Vagina (tissue), 2 donors: ENCODE results near the gene TPST1. TPM values are rescaled to one million over a fixed set of nuclear protein-coding genes. Genes with fewer than 3 reads are reported as not detected.

Experiments
- DNase-seq, 2 donors: peaks; one replicate each; pipeline ENCODE4 v3.0.0-alpha.2; 2017; ENCODE audit errors: extremely low spot score in 2 of 2
- H3K27ac ChIP-seq: fragments of 200-600 bp; sonication (generic); one replicate; pipeline ENCODE4 v1.5.1; 2019
- H3K27me3 ChIP-seq: fragments of 200-600 bp; sonication (generic); one replicate; pipeline ENCODE4 v1.5.1; 2019
- H3K36me3 ChIP-seq, 2 donors: fragments of 200-600 bp; sonication (generic); one replicate each; pipeline ENCODE4 v1.5.1; 2017 to 2019
- H3K4me1 ChIP-seq: fragments of 200-600 bp; sonication (generic); one replicate; pipeline ENCODE4 v1.5.1; 2019
- H3K4me3 ChIP-seq, 2 donors: fragments of 200-600 bp; sonication (generic); 1 replicate in 1 of 2; 2 replicates in 1 of 2; pipeline ENCODE4 v1.5.1; 2016 to 2019
- H3K9me3 ChIP-seq: fragments of 200-600 bp; sonication (generic); one replicate; pipeline ENCODE4 v1.5.1; 2019
- POLR2A ChIP-seq, 2 donors: fragments of 450-650 bp; IDR thresholded peaks; one replicate each; pipeline ENCODE4 v1.6.1; 2017; ENCODE audit warnings: antibody characterized with exemption in 2 of 2, mild to moderate bottlenecking in 2 of 2, moderate library complexity in 2 of 2
- POLR2AphosphoS5 ChIP-seq, 2 donors: sonication (generic); formaldehyde crosslinking; IDR thresholded peaks; one replicate each; pipeline ENCODE4 v1.9.0; 2017; ENCODE audit warnings: antibody characterized with exemption in 2 of 2, mild to moderate bottlenecking in 2 of 2, low read depth in 1 of 2; ENCODE audit not compliant: insufficient read depth in 1 of 2
- intact Hi-C: fragments of 100-400 bp; cut with DNase I; formaldehyde crosslinking; loops from one replicate; pipeline ENCODE4 v1.15.1; 2023
- total RNA-seq: library from RNA; depleted of rRNA; stranded (reverse); fragments of >200 nt; gene quantifications from one replicate; pipeline ENCODE4 v1.2.3, GENCODE V29; 2016
- TF ChIP-seq, protein P1 (sequence below), 3 experiments: fragments of 450-650 bp in 2 of 3; fragments of 200-600 bp in 1 of 3; sonication (generic) in 1 of 3; IDR thresholded peaks; one replicate each; pipeline ENCODE4 v1.5.1; 2017 to 2019; ENCODE audit warnings: antibody characterized with exemption in 3 of 3, mild to moderate bottlenecking in 2 of 3, moderate library complexity in 2 of 3

Gene TPST1
- total RNA-seq, 1 donor from 2014 or later: 52.3 TPM

DNA sequence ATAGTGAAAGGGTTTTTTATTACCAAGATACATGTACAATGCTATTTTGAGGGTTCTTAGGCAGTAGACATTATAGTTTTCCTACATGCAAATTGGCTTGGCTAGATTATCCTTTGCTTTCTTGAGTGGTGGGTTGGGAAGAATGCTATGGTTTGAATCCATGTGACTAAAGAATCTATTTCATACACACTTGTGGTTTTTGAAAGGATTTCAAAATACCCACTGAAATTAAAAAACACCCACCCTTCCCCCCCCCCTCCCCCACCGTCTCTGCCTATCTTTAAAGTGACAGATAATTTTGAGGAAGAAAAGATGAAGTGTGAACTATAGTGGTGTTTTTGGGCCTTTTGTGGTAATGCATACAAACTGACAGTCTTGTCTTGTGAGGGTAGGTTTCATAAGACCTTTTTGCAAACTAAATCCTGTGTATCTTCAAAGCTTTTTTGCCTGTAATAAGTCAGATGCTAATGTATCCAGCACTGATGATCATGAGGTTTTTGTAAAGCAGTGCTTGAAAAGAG, 90.9 kb downstream of the TPST1 start:
- Histone ChIP-seq H3K9me3 (no peaks in the 10 kb centered on the region), H3K27ac (peak overlapping the region; percentile 12), H3K4me3 (no peak overlapping the region), H3K36me3 (no peaks in the 10 kb centered on the region), H3K4me1 (peaks cover 21% of the 10 kb centered on the region), H3K27me3 (no peaks in the 10 kb centered on the region)
- intact Hi-C loops: no loop called here
- DNase-seq: no peak
- TF ChIP-seq, protein P1, sequence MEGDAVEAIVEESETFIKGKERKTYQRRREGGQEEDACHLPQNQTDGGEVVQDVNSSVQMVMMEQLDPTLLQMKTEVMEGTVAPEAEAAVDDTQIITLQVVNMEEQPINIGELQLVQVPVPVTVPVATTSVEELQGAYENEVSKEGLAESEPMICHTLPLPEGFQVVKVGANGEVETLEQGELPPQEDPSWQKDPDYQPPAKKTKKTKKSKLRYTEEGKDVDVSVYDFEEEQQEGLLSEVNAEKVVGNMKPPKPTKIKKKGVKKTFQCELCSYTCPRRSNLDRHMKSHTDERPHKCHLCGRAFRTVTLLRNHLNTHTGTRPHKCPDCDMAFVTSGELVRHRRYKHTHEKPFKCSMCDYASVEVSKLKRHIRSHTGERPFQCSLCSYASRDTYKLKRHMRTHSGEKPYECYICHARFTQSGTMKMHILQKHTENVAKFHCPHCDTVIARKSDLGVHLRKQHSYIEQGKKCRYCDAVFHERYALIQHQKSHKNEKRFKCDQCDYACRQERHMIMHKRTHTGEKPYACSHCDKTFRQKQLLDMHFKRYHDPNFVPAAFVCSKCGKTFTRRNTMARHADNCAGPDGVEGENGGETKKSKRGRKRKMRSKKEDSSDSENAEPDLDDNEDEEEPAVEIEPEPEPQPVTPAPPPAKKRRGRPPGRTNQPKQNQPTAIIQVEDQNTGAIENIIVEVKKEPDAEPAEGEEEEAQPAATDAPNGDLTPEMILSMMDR (IDR thresholded peaks at IDR 0.05): no peak
- no peak for TF ChIP-seq POLR2AphosphoS5 (IDR thresholded peaks at IDR 0.05; ENCODE audit: insufficient read depth in 1 of 2, low read depth in 1 of 2)
- no peak for TF ChIP-seq POLR2A (IDR thresholded peaks at IDR 0.05)

DNA sequence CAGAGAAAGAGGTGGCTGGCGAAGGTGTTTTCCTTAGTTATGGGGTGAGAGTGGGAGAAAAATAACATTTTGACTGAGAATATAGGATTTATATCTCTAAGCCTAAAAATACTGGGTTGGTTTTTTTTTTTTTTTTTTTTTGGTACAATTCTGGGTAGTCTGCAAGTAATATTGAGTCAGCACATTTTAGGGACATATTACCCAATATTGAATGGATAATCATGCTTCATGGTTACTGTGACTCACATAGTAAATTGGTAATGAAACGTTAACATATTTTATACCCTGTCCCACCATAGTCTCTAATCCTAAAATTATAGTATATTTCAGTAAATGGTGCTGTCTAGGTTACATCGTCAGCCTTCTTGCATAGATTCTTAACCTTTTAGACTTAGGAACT, 91.4 kb downstream of the TPST1 start:
- Histone ChIP-seq H3K4me3 (no peak overlapping the region), H3K36me3 (no peaks in the 10 kb centered on the region), H3K27ac (peak overlapping the region; percentile 56), H3K9me3 (no peaks in the 10 kb centered on the region), H3K4me1 (peaks cover 21% of the 10 kb centered on the region), H3K27me3 (no peaks in the 10 kb centered on the region)
- intact Hi-C loops: no loop called here
- DNase-seq: no peak
- TF ChIP-seq, protein P1 (IDR thresholded peaks at IDR 0.05): no peak
- TF ChIP-seq POLR2AphosphoS5 (IDR thresholded peaks at IDR 0.05; ENCODE audit: insufficient read depth in 1 of 2, low read depth in 1 of 2): no peak
- no peak for TF ChIP-seq POLR2A (IDR thresholded peaks at IDR 0.05)

DNA sequence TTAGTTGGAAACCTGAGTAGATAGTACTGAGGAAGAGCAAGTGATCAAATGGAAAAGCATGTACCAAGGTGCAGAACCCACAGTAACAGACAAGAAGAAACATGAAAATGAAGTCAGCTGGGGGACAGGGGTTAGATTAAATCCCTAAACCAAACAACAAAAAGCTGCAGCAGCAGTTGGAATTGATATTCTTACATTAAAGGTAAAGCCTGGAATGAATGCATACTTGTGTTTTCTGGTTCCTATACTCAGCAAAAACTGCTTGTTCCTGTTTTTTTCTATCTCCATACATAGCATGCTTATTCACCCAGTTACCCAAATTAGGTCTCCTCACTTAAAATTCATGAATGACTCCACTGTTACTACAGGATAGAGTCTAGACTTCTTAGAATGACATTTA, 92.4 kb downstream of the TPST1 start:
- no peak for DNase-seq
- intact Hi-C loops: no loop called here
- Histone ChIP-seq H3K9me3 (no peaks in the 10 kb centered on the region), H3K4me1 (peaks cover 21% of the 10 kb centered on the region), H3K27me3 (no peaks in the 10 kb centered on the region), H3K27ac (peak overlapping the region; percentile 56), H3K36me3 (no peaks in the 10 kb centered on the region), H3K4me3 (no peak overlapping the region)
- TF ChIP-seq, protein P1 (IDR thresholded peaks at IDR 0.05): no peak
- TF ChIP-seq POLR2A (IDR thresholded peaks at IDR 0.05) (no peak), POLR2AphosphoS5 (IDR thresholded peaks at IDR 0.05; ENCODE audit: insufficient read depth in 1 of 2, low read depth in 1 of 2) (no peak)

DNA sequence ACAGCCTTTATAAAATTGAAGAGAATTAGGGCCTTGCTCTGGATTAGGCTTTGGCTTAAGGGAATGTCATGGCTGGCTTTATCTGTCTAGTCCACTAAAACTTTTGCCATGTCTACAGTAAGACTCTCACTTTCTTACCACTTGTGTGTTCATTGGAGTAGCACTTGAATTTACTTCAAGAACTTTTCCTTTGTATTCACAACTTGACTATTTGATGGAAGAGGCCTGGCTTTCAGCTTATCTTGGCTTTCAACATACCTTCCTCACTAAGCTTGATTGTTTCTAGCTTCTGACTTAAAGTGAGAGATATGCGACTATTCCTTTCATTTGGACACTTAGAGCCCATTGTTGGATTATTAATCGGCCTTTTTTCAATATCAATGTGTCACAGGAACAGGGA, 96.1 kb downstream of the TPST1 start:
- H3K4me1 ChIP-seq: peaks cover 24% of the 10 kb centered on the region
- H3K27me3 ChIP-seq: no peaks in the 10 kb centered on the region
- no peaks in the 10 kb centered on the region for H3K36me3 ChIP-seq
- intact Hi-C loops: no loop called here
- H3K27ac ChIP-seq: no peak overlapping the region
- H3K4me3 ChIP-seq: no peak overlapping the region
- TF ChIP-seq POLR2AphosphoS5 (IDR thresholded peaks at IDR 0.05; ENCODE audit: insufficient read depth in 1 of 2, low read depth in 1 of 2): no peak
- no peak for TF ChIP-seq POLR2A (IDR thresholded peaks at IDR 0.05)
- TF ChIP-seq, protein P1 (IDR thresholded peaks at IDR 0.05): no peak
- DNase-seq: no peak
- H3K9me3 ChIP-seq: no peaks in the 10 kb centered on the region

DNA sequence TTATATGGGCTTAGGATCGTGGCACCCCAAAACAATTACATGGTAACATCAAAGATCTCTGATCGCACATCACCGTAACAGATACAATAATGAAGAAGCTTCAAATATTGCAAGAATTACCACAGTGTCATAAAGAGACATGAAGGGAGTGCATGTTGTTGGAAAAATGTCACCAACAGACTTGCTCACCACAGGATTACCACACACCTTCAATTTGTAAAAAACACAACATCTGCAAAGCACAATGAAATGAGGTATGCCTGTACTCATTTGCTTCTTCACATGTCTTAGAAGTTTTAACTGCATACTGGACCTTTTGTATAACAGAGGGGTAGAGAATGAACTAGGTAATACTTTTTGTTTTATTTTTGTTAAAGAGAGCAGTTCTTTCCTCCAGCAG, 96.6 kb downstream of the TPST1 start:
- no peak for DNase-seq
- Histone ChIP-seq H3K9me3 (no peaks in the 10 kb centered on the region), H3K4me1 (peaks cover 28% of the 10 kb centered on the region), H3K27me3 (no peaks in the 10 kb centered on the region), H3K4me3 (no peak overlapping the region), H3K36me3 (no peaks in the 10 kb centered on the region), H3K27ac (no peak overlapping the region)
- intact Hi-C loops: no loop called here
- TF ChIP-seq, protein P1 (IDR thresholded peaks at IDR 0.05): no peak
- no peak for TF ChIP-seq POLR2AphosphoS5 (IDR thresholded peaks at IDR 0.05; ENCODE audit: insufficient read depth in 1 of 2, low read depth in 1 of 2)
- TF ChIP-seq POLR2A (IDR thresholded peaks at IDR 0.05): no peak
